HEK293T (cell line): ENCODE measurements around the gene KRT38.

Experiments
- BHLHE40 ChIP-seq: fragments of 450-650 bp; IDR thresholded peaks from 2 replicates; pipeline ENCODE4 v1.6.1; 2016; ENCODE audit warnings: mild to moderate bottlenecking, moderate library complexity, borderline replicate concordance
- CTBP1 ChIP-seq: fragments of 450-650 bp; IDR thresholded peaks from 2 replicates; pipeline ENCODE4 v1.6.1; 2016; ENCODE audit warnings: borderline replicate concordance
- ELF4 ChIP-seq: fragments of 450-650 bp; IDR thresholded peaks from 2 replicates; pipeline ENCODE4 v1.6.1; 2017; ENCODE audit warnings: antibody characterized with exemption
- FOXA1 ChIP-seq: fragments of 450-650 bp; IDR thresholded peaks from 2 replicates; pipeline ENCODE4 v1.6.1; 2016; ENCODE audit warnings: mild to moderate bottlenecking
- FOXK2 ChIP-seq: fragments of 450-650 bp; IDR thresholded peaks from 2 replicates; pipeline ENCODE4 v1.6.1; 2016; ENCODE audit warnings: mild to moderate bottlenecking
- FOXM1 ChIP-seq: fragments of 450-650 bp; IDR thresholded peaks from 2 replicates; pipeline ENCODE4 v1.6.1; 2017; ENCODE audit warnings: mild to moderate bottlenecking, borderline replicate concordance
- L3MBTL2 ChIP-seq: fragments of 450-650 bp; conservative IDR thresholded peaks from 2 replicates; pipeline ENCODE4 v1.6.1; 2016; ENCODE audit warnings: mild to moderate bottlenecking
- LEF1 ChIP-seq: fragments of 450-650 bp; IDR thresholded peaks from 2 replicates; pipeline ENCODE4 v1.6.1; 2017; ENCODE audit warnings: mild to moderate bottlenecking, borderline replicate concordance
- NFRKB ChIP-seq: fragments of 450-650 bp; IDR thresholded peaks from 2 replicates; pipeline ENCODE4 v1.6.1; 2016; ENCODE audit warnings: mild to moderate bottlenecking, moderate library complexity
- SP1 ChIP-seq: fragments of 450-650 bp; IDR thresholded peaks from 2 replicates; pipeline ENCODE4 v1.6.1; 2017
- SUZ12 ChIP-seq: fragments of 450-650 bp; IDR thresholded peaks from 2 replicates; pipeline ENCODE4 v1.6.1; 2016; ENCODE audit warnings: mild to moderate bottlenecking
- TARDBP ChIP-seq: fragments of 450-650 bp; IDR thresholded peaks from 2 replicates; pipeline ENCODE4 v1.6.1; 2016

DNA sequence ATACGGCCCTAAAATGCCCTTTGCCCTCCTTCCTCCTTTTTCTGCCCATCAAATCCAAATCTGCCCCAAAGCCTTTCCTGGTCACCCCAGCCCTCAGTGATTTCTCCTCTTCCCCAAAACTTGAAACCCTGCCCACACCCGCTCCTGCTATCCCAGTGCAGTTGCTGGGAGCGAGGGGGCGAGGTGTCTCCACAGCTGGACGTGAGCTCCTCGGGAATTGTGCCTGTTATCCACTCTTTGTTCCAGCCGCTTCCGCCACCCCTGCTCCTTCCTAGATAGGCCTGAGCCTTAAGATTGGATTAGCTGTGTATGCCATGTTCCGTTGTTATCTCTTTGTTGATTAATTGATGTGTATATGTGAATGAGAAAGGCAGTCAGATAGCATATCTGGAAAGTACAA lies 42.7 kb upstream of the KRT38 start:
- no peak for TF ChIP-seq FOXM1
- no peak for TF ChIP-seq FOXK2
- TF ChIP-seq FOXA1, result no peak
- TF ChIP-seq CTBP1, result no peak
- no peak for TF ChIP-seq ELF4
- TF ChIP-seq NFRKB, result no peak
- no peak for TF ChIP-seq BHLHE40
- TF ChIP-seq TARDBP, result no peak
- TF ChIP-seq SP1, result no peak
- TF ChIP-seq SUZ12, result no peak
- no peak for TF ChIP-seq L3MBTL2
- TF ChIP-seq LEF1, result no peak
